Psoas muscle (tissue), 8 donors: ENCODE results near the gene KNSTRN. TPM values are rescaled to one million over a fixed set of nuclear protein-coding genes. Genes with fewer than 3 reads are reported as not detected.

Experiments
- ATAC-seq, 4 donors: fragments of 200-7000 bp; cut with Tn5 transposase; one replicate each; pipeline ENCODE4 v1.9.1; 2020; ENCODE audit warnings: moderate library complexity in 3 of 4, mild to moderate bottlenecking in 2 of 4
- DNase-seq, 2 donors: peaks; one replicate each; pipeline ENCODE4 v3.0.0-alpha.2; 2020
- H3K27ac ChIP-seq: fragments of 200-600 bp; one replicate; pipeline ENCODE4 v1.8.0; 2022
- H3K27me3 ChIP-seq, 3 donors: fragments of 200-600 bp in 1 of 3; one replicate each; pipeline versions ENCODE4 v1.6.1 to v1.8.0; 2013 to 2022; ENCODE audit warnings: low read length in 2 of 3, mild to moderate bottlenecking in 2 of 3, moderate library complexity in 1 of 3; ENCODE audit not compliant: insufficient read depth in 3 of 3
- H3K36me3 ChIP-seq, 2 donors: fragments of 200-600 bp in 1 of 2; one replicate each; pipeline versions ENCODE4 v1.6.1 to v1.8.0; 2013 to 2022; ENCODE audit warnings: low read depth in 1 of 2, mild to moderate bottlenecking in 1 of 2, moderate library complexity in 1 of 2; ENCODE audit not compliant: insufficient read depth in 1 of 2
- H3K4me1 ChIP-seq: fragments of 200-600 bp; one replicate; pipeline ENCODE4 v1.8.0; 2022
- H3K4me3 ChIP-seq: fragments of 200-600 bp; one replicate; pipeline ENCODE4 v1.8.0; 2022; ENCODE audit warnings: mild to moderate bottlenecking
- H3K9me3 ChIP-seq: fragments of 200-600 bp; one replicate; pipeline ENCODE4 v1.8.0; 2022
- WGBS, 3 donors: extraction: QIAGEN DNeasy Blood & Tissue Kit; methylation state at CpG; one replicate each; pipeline versions ENCODE4 v1.1.6 to v1.1.7; 2013; 5-methylcytosine and 5-hydroxymethylcytosine counted together
- intact Hi-C, 2 donors: fragments of 100-400 bp; cut with DNase I; formaldehyde crosslinking; loops; one replicate each; pipeline versions ENCODE4 v1.11.0 to v1.14.2; 2022
- polyA plus RNA-seq, 3 donors: library from polyadenylated mRNA; stranded (reverse); fragments of 200-250 nt; gene quantifications; one replicate each; pipeline ENCODE4 v1.2.3, GENCODE V29; 2013
- total RNA-seq, 4 donors: library from RNA; stranded (reverse); fragmentation: NEBNext Ultra II Directional in 2 of 4; extraction: Animal tissue kit (Norgen Biotek cat#: 25700) in 2 of 4; gene quantifications; one replicate each; pipeline versions ENCODE4 v1.2.1 to v1.2.4, GENCODE V29; 2021 to 2023
- TF ChIP-seq, protein P1 (sequence below): fragments of 200-600 bp; IDR thresholded peaks from one replicate; pipeline ENCODE4 v1.8.0; 2022; ENCODE audit warnings: antibody characterized with exemption
- donor health status: healthy with polysubstance abuse.
- donor health status: DM: no; HTN: no; CAD: no; lungs with moderate emphysema.
- donor health status: Bipolar disorder and iron deficiency.
- donor health status: healthy.
- donor health status: DM: yes; HTN: yes; CAD: no.
- donor health status: DM: no; HTN: no; CAD: no.
- donor health status: DM: no; HTN: no; CAD: no.
- donor health status: DM: yes; HTN: yes; CAD: no.

KNSTRN gene
- total and polyA plus RNA-seq, 7 donors = 7.7 to 21.5 (median 14.5) TPM

DNA sequence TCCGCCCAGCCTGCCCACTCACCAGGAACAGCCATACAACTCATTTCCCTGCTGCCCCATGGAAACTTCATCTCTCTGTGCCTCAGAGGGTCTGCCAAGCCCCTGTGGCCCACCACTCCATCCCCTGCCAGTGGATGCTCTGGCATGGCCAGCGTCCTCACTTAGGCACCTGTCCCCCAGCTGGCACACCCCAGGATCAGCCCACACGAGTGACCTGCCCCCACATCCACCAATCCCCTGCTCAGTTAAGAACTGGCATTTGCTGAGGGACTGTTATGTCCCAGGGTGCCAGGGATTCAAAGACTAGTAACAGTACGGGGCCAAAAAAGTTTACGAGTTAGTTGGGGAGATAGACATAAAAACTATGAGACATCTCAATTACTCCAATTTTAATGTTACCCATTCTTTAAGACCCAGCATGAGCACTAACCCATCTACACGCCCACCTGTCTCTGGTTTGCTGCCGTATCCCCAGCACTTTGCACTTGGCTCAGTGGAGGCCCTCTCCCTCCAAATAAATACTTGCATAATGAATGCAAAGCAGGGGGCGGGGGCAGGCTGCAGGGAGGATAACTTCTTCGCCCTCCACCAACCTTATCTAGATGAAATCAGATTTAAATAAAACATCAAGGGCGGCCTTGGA, 46.7 kb downstream of the KNSTRN start:
- no peak overlapping the region for H3K27ac ChIP-seq
- no peaks in the 10 kb centered on the region for H3K36me3 ChIP-seq
- no peak overlapping the region for H3K4me3 ChIP-seq
- intact Hi-C loops = no loop called here
- WGBS, 3 donors = 80 to 90% (median 88%) methylated on average over 10 of the region's 10 CpGs
- peaks cover 9% of the 10 kb centered on the region for H3K4me1 ChIP-seq
- DNase-seq (peak in 1 of 2 donors; percentile 39), ATAC-seq (no peak)
- H3K9me3 ChIP-seq = no peaks in the 10 kb centered on the region
- H3K27me3 ChIP-seq = no peaks in the 10 kb centered on the region
- TF ChIP-seq, protein P1, sequence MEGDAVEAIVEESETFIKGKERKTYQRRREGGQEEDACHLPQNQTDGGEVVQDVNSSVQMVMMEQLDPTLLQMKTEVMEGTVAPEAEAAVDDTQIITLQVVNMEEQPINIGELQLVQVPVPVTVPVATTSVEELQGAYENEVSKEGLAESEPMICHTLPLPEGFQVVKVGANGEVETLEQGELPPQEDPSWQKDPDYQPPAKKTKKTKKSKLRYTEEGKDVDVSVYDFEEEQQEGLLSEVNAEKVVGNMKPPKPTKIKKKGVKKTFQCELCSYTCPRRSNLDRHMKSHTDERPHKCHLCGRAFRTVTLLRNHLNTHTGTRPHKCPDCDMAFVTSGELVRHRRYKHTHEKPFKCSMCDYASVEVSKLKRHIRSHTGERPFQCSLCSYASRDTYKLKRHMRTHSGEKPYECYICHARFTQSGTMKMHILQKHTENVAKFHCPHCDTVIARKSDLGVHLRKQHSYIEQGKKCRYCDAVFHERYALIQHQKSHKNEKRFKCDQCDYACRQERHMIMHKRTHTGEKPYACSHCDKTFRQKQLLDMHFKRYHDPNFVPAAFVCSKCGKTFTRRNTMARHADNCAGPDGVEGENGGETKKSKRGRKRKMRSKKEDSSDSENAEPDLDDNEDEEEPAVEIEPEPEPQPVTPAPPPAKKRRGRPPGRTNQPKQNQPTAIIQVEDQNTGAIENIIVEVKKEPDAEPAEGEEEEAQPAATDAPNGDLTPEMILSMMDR = no peak

DNA sequence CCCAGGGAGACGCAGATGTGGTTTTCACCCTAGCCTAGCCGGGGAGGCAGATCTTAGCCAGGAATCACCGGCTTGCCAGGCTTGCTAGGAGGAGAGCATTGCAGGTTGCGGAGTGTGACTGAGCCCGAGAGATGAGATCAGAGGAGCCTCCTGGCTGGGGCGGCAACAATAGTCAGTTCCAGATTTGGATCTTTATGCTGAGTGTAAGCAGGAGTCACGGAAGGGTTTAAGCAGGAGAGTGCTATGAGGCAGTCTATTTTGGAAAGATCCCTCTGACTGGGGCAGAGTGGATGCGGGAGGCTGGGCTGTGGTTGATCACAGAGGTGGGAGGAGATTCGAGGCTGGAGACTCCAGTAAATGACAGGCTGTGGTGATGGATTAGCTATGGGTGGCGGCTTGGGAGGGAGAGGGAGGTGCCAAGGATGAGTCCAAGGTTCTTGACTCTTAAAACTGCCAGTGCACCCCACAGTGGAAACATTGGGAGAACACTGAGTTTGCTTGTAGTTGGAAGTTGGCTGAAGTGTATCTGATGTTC, 47.8 kb downstream of the KNSTRN start:
- ATAC-seq (peak in 2 of 4 donors; percentile 10 to 21), DNase-seq (peak; percentile 29 to 35)
- 58 to 69% (median 59%) methylated on average over 10 of the region's 10 CpGs for WGBS, 3 donors
- intact Hi-C loops = loop anchor here in 1 of 2 donors (10.0 kb wide), 1 partner anchor 386 kb away; no protein-coding TSS in a partner anchor
- Histone ChIP-seq H3K36me3 (no peaks in the 10 kb centered on the region), H3K9me3 (no peaks in the 10 kb centered on the region), H3K27ac (no peak overlapping the region), H3K4me3 (no peak overlapping the region), H3K27me3 (peaks cover 0 to 1% (median 0%) of the 10 kb centered on the region in 3 donors), H3K4me1 (no peaks in the 10 kb centered on the region)
- TF ChIP-seq, protein P1 = no peak

DNA sequence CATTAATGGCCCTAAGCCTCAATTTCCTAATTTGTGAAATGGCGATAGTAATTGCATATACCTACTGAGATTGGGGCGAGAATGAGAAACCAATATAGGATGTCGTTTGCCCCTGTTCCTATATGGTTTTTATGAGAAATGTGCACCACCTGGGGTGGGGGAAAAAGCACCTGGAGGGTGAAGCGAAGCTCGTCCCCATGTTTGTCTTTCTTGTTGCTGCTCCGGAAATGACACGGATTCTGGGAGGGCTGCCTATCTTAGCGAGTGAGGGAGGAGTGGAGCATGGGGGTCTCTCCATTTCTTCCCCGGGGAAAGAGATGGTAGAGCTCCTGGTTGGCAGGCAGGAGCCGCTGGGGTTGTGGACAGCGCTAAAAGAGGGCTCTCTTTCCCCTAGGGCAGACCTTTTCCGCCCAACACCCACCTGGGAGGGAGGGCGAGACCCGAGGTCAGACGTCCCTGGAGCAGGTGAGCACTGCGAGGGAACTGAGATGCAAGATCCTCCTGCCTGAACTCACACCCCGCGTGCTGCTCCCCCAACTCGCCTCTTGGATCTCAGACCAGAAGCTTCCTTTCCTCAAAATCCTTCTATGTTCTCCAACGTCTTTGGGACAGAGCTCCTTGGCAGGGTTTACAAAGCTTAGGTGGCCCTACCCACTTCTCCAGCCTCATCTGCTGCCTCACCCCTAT, 52.6 kb downstream of the KNSTRN start:
- Histone ChIP-seq H3K27me3 (peaks cover 0 to 32% (median 9%) of the 10 kb centered on the region in 3 donors), H3K9me3 (no peaks in the 10 kb centered on the region), H3K27ac (no peak overlapping the region), H3K4me3 (no peak overlapping the region), H3K4me1 (peaks cover 12% of the 10 kb centered on the region), H3K36me3 (no peaks in the 10 kb centered on the region)
- intact Hi-C loops = loop anchor here in 1 of 2 donors (10.0 kb wide), 1 partner anchor 390 kb away; no protein-coding TSS in a partner anchor
- ATAC-seq (no peak), DNase-seq (peak in 1 of 2 donors; percentile 27)
- TF ChIP-seq, protein P1 = no peak
- 59 to 71% (median 60%) methylated on average over 19 to 20 of the region's 20 CpGs for WGBS, 3 donors

DNA sequence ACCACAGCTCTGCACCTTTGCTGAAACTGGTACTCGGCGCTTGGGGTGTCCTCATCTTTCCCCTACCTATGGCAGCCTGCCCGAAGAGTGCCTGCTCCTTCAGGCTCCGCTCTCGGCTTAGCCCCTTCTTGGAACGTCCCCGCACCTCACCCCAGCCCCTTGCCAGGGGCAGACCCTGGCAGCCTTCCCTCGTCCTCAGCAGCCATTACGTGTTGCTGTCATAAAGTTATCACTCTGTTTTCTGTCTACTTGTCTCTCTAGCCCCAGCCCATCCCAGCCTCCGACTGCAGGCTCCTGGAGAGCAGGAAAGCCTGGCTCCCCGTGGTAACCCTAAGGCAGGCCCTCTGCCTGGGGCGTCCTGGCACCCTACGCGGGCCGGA, 53.2 kb downstream of the KNSTRN start:
- no peak overlapping the region for H3K27ac ChIP-seq
- 14 to 22% (median 16%) methylated on average over 15 of the region's 15 CpGs for WGBS, 3 donors
- intact Hi-C loops = loop anchor here in 1 of 2 donors (10.0 kb wide), 1 partner anchor 391 kb away; no protein-coding TSS in a partner anchor
- no peaks in the 10 kb centered on the region for H3K36me3 ChIP-seq
- H3K27me3 ChIP-seq = peaks cover 0 to 32% (median 9%) of the 10 kb centered on the region in 3 donors
- ATAC-seq (no peak), DNase-seq (peak in 1 of 2 donors; percentile 37)
- peaks cover 13% of the 10 kb centered on the region for H3K4me1 ChIP-seq
- TF ChIP-seq, protein P1 = no peak
- H3K9me3 ChIP-seq = no peaks in the 10 kb centered on the region
- peak overlapping the region; percentile 60 for H3K4me3 ChIP-seq
